Endothelial cell (in vitro differentiated cells): ENCODE results near the gene ADGRF5. TPM values are rescaled to one million over a fixed set of nuclear protein-coding genes. Genes with fewer than 3 reads are reported as not detected.
"Not testable (repeated sequence)": the region's sequence is repeated elsewhere in the genome, so short reads cannot be mapped to it uniquely, and the experiment has no call there.

Source experiments
- DNase-seq: peaks from one replicate; pipeline ENCODE4 v3.0.0; 2021; ENCODE audit warnings: low spot score
- H3K27ac Mint-ChIP-seq: one replicate; pipeline ENCODE4 v1.8.0; 2021; ENCODE audit warnings: mixed read lengths, inconsistent platforms; ENCODE audit not compliant: unreplicated experiment
- H3K27me3 Mint-ChIP-seq: one replicate; pipeline ENCODE4 v1.8.0; 2021; ENCODE audit warnings: mild to moderate bottlenecking, moderate library complexity, mixed read lengths, inconsistent platforms; ENCODE audit not compliant: unreplicated experiment
- H3K36me3 Mint-ChIP-seq: one replicate; pipeline ENCODE4 v1.8.0; 2021; ENCODE audit warnings: mild to moderate bottlenecking, low read depth, mixed read lengths, inconsistent platforms; ENCODE audit not compliant: unreplicated experiment
- H3K4me1 Mint-ChIP-seq: one replicate; pipeline ENCODE4 v1.8.0; 2021; ENCODE audit warnings: mild to moderate bottlenecking, mixed read lengths, inconsistent platforms; ENCODE audit not compliant: unreplicated experiment
- H3K4me3 Mint-ChIP-seq: one replicate; pipeline ENCODE4 v1.8.0; 2021; ENCODE audit warnings: mild to moderate bottlenecking, mixed read lengths, inconsistent platforms; ENCODE audit not compliant: unreplicated experiment
- H3K9me3 Mint-ChIP-seq: one replicate; pipeline ENCODE4 v1.8.0; 2021; ENCODE audit warnings: mixed read lengths, inconsistent platforms; ENCODE audit not compliant: unreplicated experiment
- CTCF ChIP-seq: fragments of 200-600 bp; sonication (generic); IDR thresholded peaks from one replicate; pipeline ENCODE4 v1.5.0; 2021; ENCODE audit warnings: antibody characterized with exemption; ENCODE audit not compliant: unreplicated experiment
- total RNA-seq: library from RNA; stranded (reverse); fragmentation: NEBNext Ultra II Directional; extraction: Animal tissue kit (Norgen Biotek cat#: 25700); gene quantifications from one replicate; pipeline ENCODE4 v1.2.1, GENCODE V29; 2021; ENCODE audit not compliant: unreplicated experiment

Gene ADGRF5
- total RNA-seq, 1 donor from 2014 or later = 250 TPM

DNA sequence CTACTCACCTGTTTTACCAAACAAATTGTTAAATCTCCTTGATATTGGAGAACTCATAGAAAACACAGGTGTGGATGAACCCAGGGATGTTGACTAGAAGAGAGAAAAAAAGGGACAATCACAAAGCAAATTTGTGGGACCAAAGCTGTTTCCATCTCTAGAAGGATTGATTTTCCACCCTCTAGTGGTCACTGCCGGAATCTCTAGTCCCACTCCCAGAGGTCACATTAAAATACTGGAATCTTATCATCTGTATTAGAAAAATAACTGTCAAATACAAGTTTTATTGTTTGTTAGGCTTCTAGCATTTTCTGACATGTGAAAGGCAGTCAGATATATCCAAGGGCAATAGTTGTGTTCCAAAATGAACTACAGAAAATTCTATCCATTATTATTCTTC, 65.8 kb downstream of the ADGRF5 start:
- H3K9me3 Mint-ChIP-seq, H3K4me3 Mint-ChIP-seq, H3K27ac Mint-ChIP-seq, H3K27me3 Mint-ChIP-seq: not testable (repeated sequence)
- TF ChIP-seq CTCF = peak; percentile 79
- DNase-seq = peak; percentile 46
- Mint-ChIP-seq H3K36me3 (peaks cover 73% of the 10 kb centered on the region), H3K4me1 (peaks cover 57% of the 10 kb centered on the region)

DNA sequence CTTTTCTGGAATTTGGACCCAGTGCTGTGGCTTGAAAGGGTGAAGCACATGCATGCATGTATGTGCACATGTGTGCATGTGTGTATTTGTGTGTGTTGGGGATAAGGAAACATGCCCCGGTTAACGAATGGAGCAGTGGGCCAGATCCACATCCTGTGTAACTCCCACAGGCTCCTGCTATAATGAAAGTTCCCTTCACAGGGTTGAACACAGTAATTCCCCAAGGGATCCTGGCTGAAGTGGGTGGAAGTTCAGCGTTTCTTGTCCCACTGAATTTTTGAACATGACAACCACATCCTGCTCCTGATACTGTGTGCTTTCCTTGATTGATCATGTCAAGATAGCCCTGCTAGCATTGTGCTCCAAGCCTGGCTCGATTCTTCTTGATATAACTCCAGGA, 70.2 kb downstream of the ADGRF5 start:
- not testable (repeated sequence) for H3K9me3 Mint-ChIP-seq, DNase-seq
- H3K36me3 Mint-ChIP-seq = peaks cover 32% of the 10 kb centered on the region
- peaks cover 14% of the 10 kb centered on the region for H3K27me3 Mint-ChIP-seq
- peak overlapping the region; percentile 67 for H3K27ac Mint-ChIP-seq
- peak overlapping the region; percentile 45 for H3K4me3 Mint-ChIP-seq
- H3K4me1 Mint-ChIP-seq = peaks cover 66% of the 10 kb centered on the region

- Mint-ChIP-seq H3K4me1 (peaks cover 64% of the 10 kb centered on the region), H3K27me3 (peaks cover 14% of the 10 kb centered on the region), H3K27ac (peak overlapping the region; percentile 67), H3K4me3 (peak overlapping the region; percentile 13), H3K36me3 (peaks cover 27% of the 10 kb centered on the region), H3K9me3 (no peaks in the 10 kb centered on the region)
- TF ChIP-seq CTCF = no peak
- no peak for DNase-seq
These were observed 70.9 kb downstream of the ADGRF5 start for GRCh38 chr6:46850792-46851191.

- no peak overlapping the region for H3K27ac Mint-ChIP-seq
These were observed 72.4 kb downstream of the ADGRF5 start for GRCh38 chr6:46849361-46849690.

DNA sequence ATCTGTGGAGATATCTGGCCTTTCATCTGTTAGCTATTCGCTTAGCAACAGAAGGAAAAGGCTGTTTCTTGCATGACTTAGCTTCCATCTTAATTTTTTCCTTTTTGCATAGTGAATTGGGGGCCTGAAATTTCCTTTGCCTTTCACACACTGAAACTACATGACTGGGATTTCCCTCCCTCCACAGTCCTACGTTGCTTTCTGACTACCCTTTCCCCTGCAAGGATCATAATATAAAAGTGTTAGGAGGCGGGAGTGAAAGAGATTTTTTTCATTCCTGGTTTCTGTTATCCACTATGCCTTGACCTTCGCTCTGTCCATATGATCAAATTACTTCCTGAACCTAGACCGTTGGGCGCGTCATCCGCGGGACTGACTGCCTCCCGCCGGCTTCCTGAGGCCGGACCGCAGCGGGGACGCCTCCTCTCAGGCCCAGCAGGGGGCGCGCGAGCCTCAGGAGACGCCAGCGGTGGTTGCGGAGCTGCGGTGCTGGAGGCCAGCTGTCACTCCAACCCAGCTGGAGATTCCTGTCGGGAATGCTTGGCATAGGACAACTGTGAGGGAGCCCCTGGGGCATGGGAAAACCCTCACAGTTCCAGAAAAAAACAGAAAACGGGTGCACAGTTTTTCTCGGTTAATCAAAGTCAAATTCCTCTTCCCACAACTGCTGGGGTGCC, 72.9 kb downstream of the ADGRF5 start:
- peak overlapping the region; percentile 79 for H3K4me3 Mint-ChIP-seq
- peaks cover 55% of the 10 kb centered on the region for H3K4me1 Mint-ChIP-seq
- peaks cover 15% of the 10 kb centered on the region for H3K27me3 Mint-ChIP-seq
- H3K9me3 Mint-ChIP-seq = no peaks in the 10 kb centered on the region
- TF ChIP-seq CTCF = peak; percentile 94
- H3K27ac Mint-ChIP-seq = no peak overlapping the region
- peaks cover 16% of the 10 kb centered on the region for H3K36me3 Mint-ChIP-seq
- peak; percentile 97 for DNase-seq

More at GRCh38 chr6:46849361-46849690, 72.4 kb downstream of the ADGRF5 start:
- TF ChIP-seq CTCF = no peak
- H3K27me3 Mint-ChIP-seq = peaks cover 15% of the 10 kb centered on the region
- peaks cover 21% of the 10 kb centered on the region for H3K36me3 Mint-ChIP-seq
- peaks cover 60% of the 10 kb centered on the region for H3K4me1 Mint-ChIP-seq
- DNase-seq = no peak
- no peak overlapping the region for H3K4me3 Mint-ChIP-seq
- H3K9me3 Mint-ChIP-seq = no peaks in the 10 kb centered on the region
